ENCODE measurements around the gene KLF3.

Gene KLF3

GRCh38 chr4:38675146-38676121 is 11.4 kb downstream of the KLF3 start:
- DNase-seq, result peak; percentile 84

- no peak for DNase-seq
Observed at GRCh38 chr4:38676986-38677385, 13.0 kb downstream of the KLF3 start.

DNA sequence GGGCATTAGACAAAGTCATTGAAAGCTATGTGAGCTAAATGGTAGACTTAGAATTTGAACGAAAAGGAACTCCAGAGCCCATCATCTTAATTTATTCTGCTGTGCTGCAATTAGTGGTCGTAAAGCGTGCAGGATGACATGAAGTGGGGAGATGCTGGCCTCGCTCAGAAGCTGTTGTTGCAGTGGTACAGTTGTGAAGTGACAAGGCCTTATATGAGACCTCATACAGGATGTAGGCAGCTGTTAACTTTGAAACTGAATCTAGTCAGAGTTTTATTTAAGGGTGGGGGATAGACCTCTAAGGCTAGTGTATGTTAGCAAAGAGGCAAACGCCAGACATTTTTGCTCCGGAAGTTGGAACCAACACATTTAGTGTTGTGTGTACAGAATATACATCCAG is 13.4 kb downstream of the KLF3 start:
- DNase-seq, result no peak

- no peak for DNase-seq
Observed at GRCh38 chr4:38678078-38678477, 14.1 kb downstream of the KLF3 start.

DNA sequence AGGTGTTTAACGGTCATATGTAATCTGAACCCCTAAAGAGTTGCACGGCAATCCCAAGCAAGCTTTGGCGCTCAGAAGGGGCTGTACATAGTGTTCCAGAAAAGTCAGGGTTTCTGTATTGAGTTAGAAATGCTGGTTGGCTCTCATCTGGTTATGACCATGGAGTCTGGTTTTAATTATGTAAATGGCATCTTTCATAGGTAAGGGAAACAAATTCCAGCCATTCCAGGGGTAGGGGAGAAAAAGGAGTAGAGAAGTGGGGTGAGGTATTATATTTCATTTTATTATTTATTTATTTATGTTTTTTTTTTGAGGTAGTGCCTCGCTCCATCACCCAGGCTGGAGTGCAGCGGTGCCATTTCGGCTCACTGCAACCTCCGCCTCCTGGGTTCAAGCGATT is 15.9 kb downstream of the KLF3 start:
- DNase-seq, result no peak

- DNase-seq, result peak; percentile 68
Observed at GRCh38 chr4:38681281-38681991, 17.4 kb downstream of the KLF3 start.

DNA sequence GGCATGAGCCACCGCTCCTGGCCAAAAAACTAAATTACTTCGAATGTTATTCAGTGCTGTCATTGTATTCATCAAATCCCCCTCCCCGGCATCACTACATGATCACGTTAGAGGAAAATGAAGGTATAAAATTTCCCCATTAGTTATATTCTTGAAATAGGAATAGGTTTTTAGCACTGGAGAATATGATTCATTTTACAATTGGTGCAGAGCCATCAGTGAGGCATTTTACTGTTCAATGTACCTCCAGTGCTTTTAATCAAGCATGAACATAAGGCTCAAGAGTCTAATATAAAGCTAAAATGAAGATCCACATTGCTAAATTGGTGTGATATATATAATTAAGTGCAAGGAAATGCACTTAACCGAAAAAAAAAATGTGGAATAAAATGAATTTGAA is 18.3 kb downstream of the KLF3 start:
- DNase-seq, result no peak

DNA sequence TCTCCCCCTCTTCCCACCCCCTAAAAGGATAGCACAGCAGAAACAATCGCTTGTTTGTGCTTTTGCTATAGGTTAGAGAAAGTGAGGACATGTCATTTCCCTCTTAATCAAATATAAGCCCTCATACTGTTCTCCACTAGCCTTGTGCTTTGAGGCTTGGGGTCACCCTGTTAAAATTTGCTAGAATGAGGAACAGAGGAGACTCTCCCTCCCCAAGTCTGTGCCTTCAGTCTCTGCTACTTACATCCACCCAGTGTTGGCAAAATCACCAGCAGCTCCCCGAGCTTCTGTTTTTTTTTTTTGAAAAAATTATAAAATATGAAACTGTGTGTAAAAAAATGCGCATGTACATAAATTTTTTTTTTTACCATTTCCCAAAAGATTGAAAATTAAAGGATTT is 19.3 kb downstream of the KLF3 start:
- DNase-seq, result no peak

GRCh38 chr4:38684271-38684670 is 20.3 kb downstream of the KLF3 start:
- no peak for DNase-seq

- no peak for DNase-seq
Observed at GRCh38 chr4:38684951-38685844, 21.2 kb downstream of the KLF3 start.

GRCh38 chr4:38686682-38687081 is 22.7 kb downstream of the KLF3 start:
- no peak for DNase-seq

DNA sequence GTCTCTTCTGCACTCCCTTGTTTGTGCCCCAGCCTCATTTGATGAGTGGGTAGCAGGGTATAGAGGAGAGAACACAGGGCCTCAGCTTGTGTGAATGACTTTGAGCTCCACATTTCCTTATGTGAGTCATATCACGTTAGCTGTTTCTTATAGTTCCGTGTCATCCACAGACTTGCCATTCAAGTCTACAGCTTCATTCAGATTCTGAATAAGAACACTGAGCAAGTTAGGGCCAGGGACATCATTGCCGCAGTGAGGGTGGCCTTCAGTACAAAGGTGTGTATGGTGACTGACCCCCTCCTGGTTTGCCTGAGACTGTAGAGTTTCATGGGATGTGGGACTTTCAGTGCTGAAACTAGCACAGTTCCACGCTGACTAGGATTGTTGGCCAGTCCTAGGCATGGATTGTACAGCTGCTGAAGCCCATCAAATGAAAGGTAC is 23.6 kb downstream of the KLF3 start:
- no peak for DNase-seq

GRCh38 chr4:38688676-38689355 is 24.8 kb downstream of the KLF3 start:
- no peak for DNase-seq

DNA sequence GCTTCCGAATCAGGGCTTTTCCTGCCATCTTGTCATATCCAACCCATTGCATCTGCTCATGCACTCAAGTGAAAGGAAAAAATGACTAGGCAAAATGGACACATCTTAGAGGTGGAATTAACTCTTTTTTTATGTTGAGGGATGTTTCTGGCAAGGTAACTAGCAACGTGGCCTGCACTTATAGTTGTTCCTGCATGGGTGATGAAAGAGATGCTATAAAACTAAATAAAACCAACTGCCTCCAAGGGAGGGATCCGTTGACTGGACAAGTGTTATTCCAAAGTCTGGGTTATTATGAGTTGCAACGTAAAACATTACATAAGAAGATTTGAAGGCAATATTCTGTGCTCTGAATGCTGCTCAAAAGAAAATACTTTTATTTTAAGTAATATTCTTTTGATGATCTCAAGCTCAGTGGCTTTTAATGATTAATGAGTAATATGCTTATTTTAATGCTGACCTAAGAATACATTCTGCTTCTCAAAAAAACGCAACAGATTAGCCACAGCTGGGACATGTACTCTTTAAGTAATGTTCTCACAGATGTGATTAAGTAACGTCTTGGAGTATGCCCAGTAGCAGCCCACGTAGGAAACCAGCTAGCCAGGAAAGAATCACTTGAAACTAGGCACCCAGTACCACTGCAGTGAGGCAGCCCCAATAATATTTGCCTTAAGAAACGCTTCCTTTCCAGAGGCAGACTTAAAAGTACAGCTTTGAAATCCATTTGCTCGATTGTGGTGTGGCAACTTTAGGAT is 27.4 kb downstream of the KLF3 start:
- no peak for DNase-seq

GRCh38 chr4:38692421-38692820 is 28.4 kb downstream of the KLF3 start:
- no peak for DNase-seq

GRCh38 chr4:38693569-38693968 is 29.6 kb downstream of the KLF3 start:
- DNase-seq, result no peak

DNA sequence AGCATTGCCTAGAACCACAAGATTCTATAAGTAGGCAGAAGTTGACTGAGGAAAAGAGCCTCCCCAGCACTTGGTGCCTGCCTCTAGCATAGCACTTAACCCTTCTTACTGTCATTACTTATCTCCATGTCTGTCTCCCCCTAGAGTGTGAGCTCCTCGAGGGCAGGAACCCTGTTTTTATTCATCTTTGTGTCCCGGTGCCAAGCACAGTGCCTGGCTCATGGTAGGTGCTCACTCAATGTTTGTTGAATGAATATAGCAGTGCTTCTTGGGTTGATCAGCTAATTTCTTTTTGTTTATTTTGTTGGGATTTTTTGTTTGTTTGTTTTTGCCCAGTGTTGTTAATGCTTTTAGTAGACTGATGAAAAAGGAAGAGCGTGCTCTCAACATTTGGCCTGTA is 30.3 kb downstream of the KLF3 start:
- DNase-seq, result no peak

GRCh38 chr4:38695809-38696208 is 31.8 kb downstream of the KLF3 start:
- DNase-seq, result no peak

- no peak for DNase-seq
Observed at GRCh38 chr4:38696697-38697096, 32.7 kb downstream of the KLF3 start.

DNA sequence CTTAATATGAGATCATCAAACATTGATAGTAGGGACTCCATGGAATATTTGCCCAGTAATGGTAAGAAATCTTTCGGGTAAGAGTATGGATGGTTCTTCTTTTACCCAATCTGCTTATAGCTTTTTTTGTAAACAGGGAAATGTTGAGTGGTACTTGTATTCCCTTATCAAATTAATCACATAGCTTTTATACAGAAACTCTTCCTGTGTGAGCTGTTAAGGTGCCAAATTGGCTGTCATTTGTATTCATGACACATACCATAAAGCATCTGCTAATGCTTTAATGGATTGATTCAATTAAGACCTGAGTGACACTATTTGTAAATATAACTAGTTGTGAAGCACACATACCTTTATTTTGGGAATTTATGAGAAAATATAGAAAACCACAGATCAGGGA is 34.2 kb downstream of the KLF3 start:
- DNase-seq, result no peak

DNA sequence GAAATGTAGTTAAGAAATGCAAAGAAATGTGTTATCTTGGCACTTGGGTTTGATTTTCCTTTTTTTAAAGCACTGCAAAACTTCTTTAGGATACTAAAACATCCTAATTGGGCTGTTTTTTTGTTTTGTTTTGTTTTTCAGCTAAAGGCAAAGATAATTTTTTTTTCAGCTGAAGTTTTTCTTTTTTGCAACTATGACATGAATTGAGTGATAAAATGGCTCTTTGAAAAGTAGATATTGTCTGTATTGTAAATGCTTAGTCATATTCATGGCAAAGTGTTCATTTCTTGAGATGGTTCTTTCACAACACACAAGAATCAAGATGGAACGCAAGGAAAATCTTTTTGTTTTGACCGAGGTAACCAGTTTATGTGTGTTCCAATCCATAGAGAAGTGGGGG is 35.1 kb downstream of the KLF3 start:
- DNase-seq, result no peak

- no peak for DNase-seq
Observed at GRCh38 chr4:38703635-38704034, 39.6 kb downstream of the KLF3 start.

All from right forelimb (tissue), 1 donor.